Bronchial epithelial cell (primary cell): ENCODE data around the gene NECAB3. TPM values are rescaled to one million over a fixed set of nuclear protein-coding genes. Genes with fewer than 3 reads are reported as not detected.
"Not testable (repeated sequence)": the region's sequence is repeated elsewhere in the genome, so short reads cannot be mapped to it uniquely, and the experiment has no call there.

ENCODE experiments used
- DNase-seq: peaks from one replicate; pipeline ENCODE4 v3.0.0-alpha.2; 2010; ENCODE audit warnings: low read depth
- FAIRE-seq: peaks from 2 replicates; lab custom pipeline; 2011; peaks lifted over from hg19 to GRCh38; lab: Jason Lieb, UNC
- H3K27me3 ChIP-seq: 2 replicates; pipeline ENCODE4 v1.5.1; 2011; ENCODE audit warnings: low read length; ENCODE audit not compliant: control insufficient read depth, insufficient read depth
- H3K36me3 ChIP-seq: 2 replicates; pipeline ENCODE4 v1.5.1; 2011; ENCODE audit warnings: low read length; ENCODE audit not compliant: control insufficient read depth, insufficient read depth
- H3K4me3 ChIP-seq: 2 replicates; pipeline ENCODE4 v1.5.1; 2011; ENCODE audit warnings: mild to moderate bottlenecking, low read depth, low read length, control low read depth
- CTCF ChIP-seq: IDR thresholded peaks from 2 replicates; pipeline ENCODE4 v1.5.1; 2011; ENCODE audit warnings: mild to moderate bottlenecking, moderate library complexity, low read length, control low read depth, inconsistent platforms; ENCODE audit not compliant: insufficient read depth, severe bottlenecking
- total RNA-seq: library from RNA; depleted of rRNA; stranded (reverse); fragments of >200 nt; gene quantifications from 2 replicates; pipeline ENCODE4 v1.2.1, GENCODE V29; 2014

Gene NECAB3
- total RNA-seq, 1 donor from 2014 or later, result 8.7 TPM

GRCh38 chr20:33650753-33651561 lies 23.3 kb downstream of the NECAB3 start:
- H3K4me3 ChIP-seq, result no peak overlapping the region
- TF ChIP-seq CTCF, result no peak
- FAIRE-seq (no peak), DNase-seq (peak; percentile 38)
- no peaks in the 10 kb centered on the region for H3K36me3 ChIP-seq
- H3K27me3 ChIP-seq, result peaks cover 1% of the 10 kb centered on the region

GRCh38 chr20:33650111-33650752 lies 24.0 kb downstream of the NECAB3 start:
- H3K36me3 ChIP-seq, result no peaks in the 10 kb centered on the region
- FAIRE-seq (no peak), DNase-seq (no peak)
- no peaks in the 10 kb centered on the region for H3K27me3 ChIP-seq
- no peak overlapping the region for H3K4me3 ChIP-seq
- no peak for TF ChIP-seq CTCF

- DNase-seq (no peak), FAIRE-seq (no peak)
- TF ChIP-seq CTCF, result no peak
- peaks cover 3% of the 10 kb centered on the region for H3K36me3 ChIP-seq
- no peak overlapping the region for H3K4me3 ChIP-seq
- no peaks in the 10 kb centered on the region for H3K27me3 ChIP-seq
Observed at GRCh38 chr20:33649201-33649681, 25.0 kb downstream of the NECAB3 start.

- Histone ChIP-seq H3K36me3 (peaks cover 5% of the 10 kb centered on the region), H3K4me3 (no peak overlapping the region), H3K27me3 (no peaks in the 10 kb centered on the region)
- TF ChIP-seq CTCF, result no peak
- FAIRE-seq (no peak), DNase-seq (peak; percentile 70)
Observed at GRCh38 chr20:33648396-33649004, 25.7 kb downstream of the NECAB3 start.

GRCh38 chr20:33647603-33648395 lies 26.4 kb downstream of the NECAB3 start:
- Histone ChIP-seq H3K4me3 (no peak overlapping the region), H3K27me3 (no peaks in the 10 kb centered on the region), H3K36me3 (peaks cover 5% of the 10 kb centered on the region)
- TF ChIP-seq CTCF, result no peak
- DNase-seq (no peak), FAIRE-seq (no peak)

GRCh38 chr20:33646959-33647602 lies 27.1 kb downstream of the NECAB3 start:
- FAIRE-seq, DNase-seq, H3K4me3 ChIP-seq, H3K36me3 ChIP-seq, H3K27me3 ChIP-seq: not testable (repeated sequence)
